ENCODE results near the gene TMEM117. TPM values are rescaled to one million over a fixed set of nuclear protein-coding genes. Genes with fewer than 3 reads are reported as not detected.

Gene TMEM117
- total RNA-seq, 1 experiment from 2014 or later = 1.1 TPM

- H3K9me3 Mint-ChIP-seq (ENCODE audit: low read depth, unreplicated experiment) = no peaks in the 10 kb centered on the region
- no peaks in the 10 kb centered on the region for H3K27me3 Mint-ChIP-seq (ENCODE audit: unreplicated experiment)
- intact Hi-C loops (cut with micrococcal nuclease; ENCODE audit: unreplicated experiment) = loop anchor here (5.0 kb wide), 2 partner anchors 855 to 915 kb away; no protein-coding TSS in a partner anchor
- DNase-seq = no peak
- no peaks in the 10 kb centered on the region for H3K36me3 Mint-ChIP-seq (ENCODE audit: insufficient read depth, unreplicated experiment)
- H3K4me3 Mint-ChIP-seq (ENCODE audit: low read depth, unreplicated experiment) = no peak overlapping the region
- no peaks in the 10 kb centered on the region for H3K4me1 Mint-ChIP-seq (ENCODE audit: low read depth, unreplicated experiment)
- CTCF ChIA-PET = interaction anchor here (0.6 to 1.3 kb wide), 2 partner anchors 8 to 844 kb away, joined by 3 read pairs; no protein-coding TSS in a partner anchor
- no peak for TF ChIP-seq CTCF (IDR thresholded peaks at IDR 0.05; ENCODE audit: unreplicated experiment)
- no peak overlapping the region for H3K27ac Mint-ChIP-seq (ENCODE audit: unreplicated experiment)
- BruUV-seq (replicated peaks) = no TSS peak
Measured at GRCh38 chr12:44017216-44017615, 181.3 kb downstream of the TMEM117 start.

- no peak for TF ChIP-seq CTCF (IDR thresholded peaks at IDR 0.05; ENCODE audit: unreplicated experiment)
- H3K27ac Mint-ChIP-seq (ENCODE audit: unreplicated experiment) = no peak overlapping the region
- H3K27me3 Mint-ChIP-seq (ENCODE audit: unreplicated experiment) = no peaks in the 10 kb centered on the region
- no peaks in the 10 kb centered on the region for H3K9me3 Mint-ChIP-seq (ENCODE audit: low read depth, unreplicated experiment)
- H3K36me3 Mint-ChIP-seq (ENCODE audit: insufficient read depth, unreplicated experiment) = no peaks in the 10 kb centered on the region
- no TSS peak for BruUV-seq (replicated peaks)
- no peaks in the 10 kb centered on the region for H3K4me1 Mint-ChIP-seq (ENCODE audit: low read depth, unreplicated experiment)
- no peak overlapping the region for H3K4me3 Mint-ChIP-seq (ENCODE audit: low read depth, unreplicated experiment)
- CTCF ChIA-PET = interaction anchor here (0.6 kb wide), 1 partner anchor 57 kb away, joined by 3 read pairs; no protein-coding TSS in a partner anchor
- no peak for DNase-seq
- intact Hi-C loops (cut with micrococcal nuclease; ENCODE audit: unreplicated experiment) = loop anchor here (5.0 kb wide), 2 partner anchors 853 to 913 kb away; no protein-coding TSS in a partner anchor
Measured at GRCh38 chr12:44019118-44019517, 183.2 kb downstream of the TMEM117 start.

- CTCF ChIA-PET = no interaction called here
- H3K4me3 Mint-ChIP-seq (ENCODE audit: low read depth, unreplicated experiment) = no peak overlapping the region
- H3K27me3 Mint-ChIP-seq (ENCODE audit: unreplicated experiment) = no peaks in the 10 kb centered on the region
- intact Hi-C loops (cut with micrococcal nuclease; ENCODE audit: unreplicated experiment) = no loop called here
- no TSS peak for BruUV-seq (replicated peaks)
- no peaks in the 10 kb centered on the region for H3K9me3 Mint-ChIP-seq (ENCODE audit: low read depth, unreplicated experiment)
- no peaks in the 10 kb centered on the region for H3K36me3 Mint-ChIP-seq (ENCODE audit: insufficient read depth, unreplicated experiment)
- no peak for DNase-seq
- H3K27ac Mint-ChIP-seq (ENCODE audit: unreplicated experiment) = no peak overlapping the region
- TF ChIP-seq CTCF (IDR thresholded peaks at IDR 0.05; ENCODE audit: unreplicated experiment) = no peak
- H3K4me1 Mint-ChIP-seq (ENCODE audit: low read depth, unreplicated experiment) = no peaks in the 10 kb centered on the region
Measured at GRCh38 chr12:44020555-44020954, 184.7 kb downstream of the TMEM117 start.

- no peak overlapping the region for H3K4me3 Mint-ChIP-seq (ENCODE audit: low read depth, unreplicated experiment)
- BruUV-seq (replicated peaks) = no TSS peak
Measured at GRCh38 chr12:44021471-44021971, 185.6 kb downstream of the TMEM117 start.

More at GRCh38 chr12:44021471-44021971, 185.6 kb downstream of the TMEM117 start:
- Mint-ChIP-seq H3K4me1 (ENCODE audit: low read depth, unreplicated experiment) (no peaks in the 10 kb centered on the region), H3K27ac (ENCODE audit: unreplicated experiment) (no peak overlapping the region), H3K36me3 (ENCODE audit: insufficient read depth, unreplicated experiment) (no peaks in the 10 kb centered on the region), H3K27me3 (ENCODE audit: unreplicated experiment) (no peaks in the 10 kb centered on the region), H3K9me3 (ENCODE audit: low read depth, unreplicated experiment) (no peaks in the 10 kb centered on the region)
- DNase-seq = no peak
- intact Hi-C loops (cut with micrococcal nuclease; ENCODE audit: unreplicated experiment) = no loop called here
- CTCF ChIA-PET = no interaction called here
- no peak for TF ChIP-seq CTCF (IDR thresholded peaks at IDR 0.05; ENCODE audit: unreplicated experiment)
